PFSK-1 (cell line): ENCODE data around the gene C1RL.

Experiments
- POLR2AphosphoS5 ChIP-seq: IDR thresholded peaks from 2 replicates; pipeline ENCODE4 v1.6.1; 2012; ENCODE audit warnings: low read depth, mild to moderate bottlenecking, control low read depth, low read length, moderate library complexity
- TAF1 ChIP-seq: IDR thresholded peaks from 2 replicates; pipeline ENCODE4 v1.6.1; 2012; ENCODE audit warnings: low read length, control low read depth, borderline replicate concordance; ENCODE audit not compliant: insufficient read depth

DNA sequence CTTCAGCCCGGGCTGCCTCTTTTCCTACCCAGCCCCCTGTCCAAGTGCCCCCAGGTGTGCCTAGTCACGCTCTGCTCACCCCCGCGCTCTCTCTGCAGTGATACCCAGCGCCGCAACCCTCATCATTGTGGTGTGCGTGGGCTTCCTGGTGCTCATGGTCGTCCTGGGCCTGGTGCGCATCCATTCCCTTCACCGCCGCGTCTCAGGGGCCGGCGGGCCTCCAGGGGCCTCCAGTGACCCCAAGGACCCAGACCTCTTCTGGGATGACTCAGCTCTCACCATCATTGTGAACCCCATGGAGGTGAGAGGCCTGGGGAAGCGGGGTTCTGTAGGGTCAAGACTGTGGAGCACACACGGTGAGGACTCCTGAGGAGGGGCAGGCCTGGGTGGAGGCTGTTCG is 48.4 kb upstream of the C1RL start:
- TF ChIP-seq TAF1: no peak
- no peak for TF ChIP-seq POLR2AphosphoS5
